Breast epithelium (tissue), 3 donors: Measurements from ENCODE around the gene PPRC1.

Source experiments
- POLR2A ChIP-seq: fragments of 450-650 bp; IDR thresholded peaks from one replicate; pipeline ENCODE4 v1.6.1; 2016; ENCODE audit warnings: antibody characterized with exemption, mild to moderate bottlenecking, moderate library complexity
- POLR2AphosphoS5 ChIP-seq, 3 donors: sonication (generic); formaldehyde crosslinking; IDR thresholded peaks; one replicate each; pipeline ENCODE4 v1.6.1; 2017; ENCODE audit warnings: antibody characterized with exemption in 3 of 3
- TF ChIP-seq, protein P1 (sequence below), 3 donors: fragments of 450-650 bp; IDR thresholded peaks; one replicate each; pipeline ENCODE4 v1.5.1; 2016 to 2017; ENCODE audit warnings: antibody characterized with exemption in 3 of 3, mild to moderate bottlenecking in 3 of 3, moderate library complexity in 3 of 3

DNA sequence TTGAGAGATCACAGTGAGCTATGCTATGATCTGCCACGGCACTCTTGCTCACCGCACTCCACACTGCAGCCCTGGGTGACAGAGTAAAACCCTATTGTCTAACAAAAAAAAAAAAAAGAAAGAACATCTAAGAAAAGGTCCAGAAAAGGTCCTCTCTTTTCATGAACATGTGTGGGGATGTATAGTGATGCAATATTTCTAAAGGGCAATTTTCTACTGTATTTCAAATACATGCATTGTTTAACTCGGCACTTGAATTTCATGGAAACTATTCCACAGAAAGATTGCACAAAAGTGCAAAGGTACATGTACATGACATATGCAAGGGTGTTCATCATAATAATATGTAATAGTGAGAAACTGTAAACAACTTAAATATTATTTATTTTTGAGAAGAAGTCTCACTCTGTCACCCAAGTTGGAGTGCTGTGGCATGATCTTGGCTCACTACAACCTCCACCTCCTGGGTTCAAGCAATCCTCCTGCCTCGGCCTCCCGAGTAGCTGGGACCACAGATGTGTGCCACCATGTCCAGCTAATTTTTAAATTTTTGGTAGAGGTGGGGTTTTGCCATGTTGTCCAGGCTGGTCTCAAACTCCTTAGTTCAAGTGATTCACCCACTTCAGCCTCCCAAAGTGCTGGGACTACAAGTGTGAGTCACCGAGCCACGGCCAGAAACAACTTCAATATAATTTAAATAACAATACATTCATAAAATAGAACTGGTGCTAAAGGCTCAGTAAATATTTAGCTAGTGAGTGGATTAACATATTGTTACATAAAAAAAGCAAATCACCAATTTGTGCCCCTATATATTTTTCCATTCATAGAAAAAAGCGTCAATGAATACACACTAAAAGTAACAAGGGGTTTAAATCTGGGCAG is 1.3 kb upstream of the PPRC1 start:
- no peak for TF ChIP-seq POLR2A
- TF ChIP-seq, protein P1, sequence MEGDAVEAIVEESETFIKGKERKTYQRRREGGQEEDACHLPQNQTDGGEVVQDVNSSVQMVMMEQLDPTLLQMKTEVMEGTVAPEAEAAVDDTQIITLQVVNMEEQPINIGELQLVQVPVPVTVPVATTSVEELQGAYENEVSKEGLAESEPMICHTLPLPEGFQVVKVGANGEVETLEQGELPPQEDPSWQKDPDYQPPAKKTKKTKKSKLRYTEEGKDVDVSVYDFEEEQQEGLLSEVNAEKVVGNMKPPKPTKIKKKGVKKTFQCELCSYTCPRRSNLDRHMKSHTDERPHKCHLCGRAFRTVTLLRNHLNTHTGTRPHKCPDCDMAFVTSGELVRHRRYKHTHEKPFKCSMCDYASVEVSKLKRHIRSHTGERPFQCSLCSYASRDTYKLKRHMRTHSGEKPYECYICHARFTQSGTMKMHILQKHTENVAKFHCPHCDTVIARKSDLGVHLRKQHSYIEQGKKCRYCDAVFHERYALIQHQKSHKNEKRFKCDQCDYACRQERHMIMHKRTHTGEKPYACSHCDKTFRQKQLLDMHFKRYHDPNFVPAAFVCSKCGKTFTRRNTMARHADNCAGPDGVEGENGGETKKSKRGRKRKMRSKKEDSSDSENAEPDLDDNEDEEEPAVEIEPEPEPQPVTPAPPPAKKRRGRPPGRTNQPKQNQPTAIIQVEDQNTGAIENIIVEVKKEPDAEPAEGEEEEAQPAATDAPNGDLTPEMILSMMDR (IDR thresholded peaks at IDR 0.05) = no peak
- TF ChIP-seq POLR2AphosphoS5 (IDR thresholded peaks at IDR 0.05) = no peak
